ENCODE data around the gene USH1C.

DNA sequence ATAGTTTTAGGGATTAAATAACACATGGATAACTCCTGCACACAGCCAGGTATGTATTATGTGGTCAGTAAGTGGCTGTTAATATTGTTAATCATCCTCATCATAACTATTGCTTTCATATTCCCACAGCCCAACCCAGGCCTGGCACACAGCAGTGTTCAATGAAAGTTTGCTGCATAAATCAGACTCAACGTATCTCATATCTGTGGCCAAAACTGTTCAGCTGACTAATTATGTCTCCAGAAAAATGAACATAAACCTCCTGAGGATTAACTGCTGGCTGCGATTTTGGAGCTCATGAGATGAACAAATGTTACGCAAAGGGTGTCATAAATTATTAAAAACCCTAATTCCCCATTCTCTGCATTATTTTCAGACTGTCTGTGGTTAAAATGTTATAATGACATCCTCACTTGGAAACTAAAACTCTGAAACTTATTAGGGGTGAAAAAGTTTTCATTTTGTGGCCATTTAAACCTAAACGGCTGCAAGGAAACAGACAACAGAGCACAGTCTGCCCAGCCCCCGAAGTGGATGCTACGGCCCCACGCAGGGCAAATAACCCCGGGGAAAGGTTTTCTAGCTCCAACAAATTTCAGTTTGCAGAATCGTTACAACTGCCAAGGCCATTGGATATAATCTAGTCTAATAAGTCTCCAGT lies 84.8 kb downstream of the USH1C start:
- TF ChIP-seq, protein P1, sequence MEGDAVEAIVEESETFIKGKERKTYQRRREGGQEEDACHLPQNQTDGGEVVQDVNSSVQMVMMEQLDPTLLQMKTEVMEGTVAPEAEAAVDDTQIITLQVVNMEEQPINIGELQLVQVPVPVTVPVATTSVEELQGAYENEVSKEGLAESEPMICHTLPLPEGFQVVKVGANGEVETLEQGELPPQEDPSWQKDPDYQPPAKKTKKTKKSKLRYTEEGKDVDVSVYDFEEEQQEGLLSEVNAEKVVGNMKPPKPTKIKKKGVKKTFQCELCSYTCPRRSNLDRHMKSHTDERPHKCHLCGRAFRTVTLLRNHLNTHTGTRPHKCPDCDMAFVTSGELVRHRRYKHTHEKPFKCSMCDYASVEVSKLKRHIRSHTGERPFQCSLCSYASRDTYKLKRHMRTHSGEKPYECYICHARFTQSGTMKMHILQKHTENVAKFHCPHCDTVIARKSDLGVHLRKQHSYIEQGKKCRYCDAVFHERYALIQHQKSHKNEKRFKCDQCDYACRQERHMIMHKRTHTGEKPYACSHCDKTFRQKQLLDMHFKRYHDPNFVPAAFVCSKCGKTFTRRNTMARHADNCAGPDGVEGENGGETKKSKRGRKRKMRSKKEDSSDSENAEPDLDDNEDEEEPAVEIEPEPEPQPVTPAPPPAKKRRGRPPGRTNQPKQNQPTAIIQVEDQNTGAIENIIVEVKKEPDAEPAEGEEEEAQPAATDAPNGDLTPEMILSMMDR (IDR thresholded peaks at IDR 0.05) = no peak
- no peak for TF ChIP-seq POLR2A (IDR thresholded peaks at IDR 0.05)

Data from tibial nerve (tissue), 3 donors.